Activated CD8-positive, alpha-beta memory T cell treated with anti-CD3 and anti-CD28 coated beads, Interleukin-2, amount 50 U/mL, for 4 hours (primary cell): ENCODE measurements around the gene ZDHHC5.
"Not testable (repeated sequence)": the region's sequence is repeated elsewhere in the genome, so short reads cannot be mapped to it uniquely, and the experiment has no call there.

Source experiments
- DNase-seq: peaks from one replicate; pipeline ENCODE4 v3.0.0-alpha.2; 2020

The ZDHHC5 gene

DNA sequence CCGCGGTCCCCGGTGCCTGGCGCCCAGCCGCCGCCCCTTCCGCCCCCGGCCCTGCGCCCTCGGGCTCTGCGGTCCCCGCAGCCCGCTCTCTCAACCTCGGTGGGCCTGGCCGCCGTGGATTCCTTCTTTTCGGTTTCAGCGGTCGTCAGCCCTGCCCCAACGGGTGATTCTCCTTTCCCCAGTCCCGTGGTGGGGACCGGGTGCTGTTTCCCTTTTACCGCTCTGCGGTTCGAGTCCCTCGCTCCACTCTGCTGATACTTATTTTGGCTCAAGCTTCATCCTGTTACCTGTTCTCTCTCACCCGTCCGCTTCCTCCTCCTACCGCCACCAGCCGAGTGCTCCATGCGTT lies 494 bp downstream of the ZDHHC5 start:
- DNase-seq = no peak

DNA sequence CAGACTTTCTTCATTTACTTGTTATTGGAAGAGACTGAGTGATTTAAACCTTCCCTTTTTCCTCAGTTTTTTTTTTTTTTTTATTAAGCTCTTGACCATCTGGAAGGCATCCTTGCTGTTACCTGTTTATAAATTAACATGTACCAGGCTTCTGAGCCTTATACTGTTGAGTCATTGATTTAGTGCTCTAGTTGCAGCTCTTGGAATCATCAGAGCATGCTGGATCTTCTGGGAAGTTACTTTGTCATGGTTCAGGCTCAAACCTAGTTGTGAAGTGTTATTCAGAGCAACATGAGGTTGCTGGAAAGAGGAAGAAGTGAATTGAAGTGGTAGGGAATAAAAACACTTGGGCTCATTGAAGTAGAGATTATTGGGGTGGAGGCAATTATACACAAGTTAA lies 6.3 kb downstream of the ZDHHC5 start:
- no peak for DNase-seq

DNA sequence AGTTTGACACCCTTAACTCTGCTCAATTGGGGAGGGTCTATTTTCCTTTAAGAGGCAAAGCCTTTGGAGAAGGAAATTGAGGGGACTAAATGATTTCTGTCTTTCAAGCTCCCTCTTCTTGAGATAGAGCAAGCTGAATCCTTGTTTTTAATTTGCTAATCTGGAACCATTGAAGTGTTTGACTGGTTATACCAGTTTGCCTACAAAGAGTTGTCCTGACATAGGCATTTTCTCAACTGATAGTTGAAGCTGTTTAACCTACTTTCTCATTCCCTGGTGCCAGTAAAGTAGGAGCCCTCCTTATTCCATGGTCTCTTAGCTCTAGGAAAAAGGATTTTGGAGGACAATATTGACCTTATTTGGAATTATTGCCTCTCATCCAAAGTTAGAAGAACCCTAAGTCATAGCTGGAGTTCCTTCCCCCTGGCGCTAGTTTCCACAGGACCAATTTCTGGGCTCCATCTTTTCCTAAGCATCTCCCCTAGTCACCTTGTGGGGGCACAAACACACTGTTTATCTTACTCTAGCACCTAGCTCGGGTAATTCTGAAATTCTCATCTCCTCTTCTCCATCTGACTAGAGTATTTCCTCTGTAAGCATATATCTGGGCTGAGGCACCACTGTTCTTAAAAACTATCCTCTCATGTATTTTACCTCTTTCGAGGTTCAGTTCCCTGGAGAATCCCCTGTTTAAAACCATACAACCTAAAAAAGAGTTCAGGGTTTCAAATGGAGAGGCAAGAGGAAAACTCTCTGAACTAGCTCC lies 7.4 kb downstream of the ZDHHC5 start:
- DNase-seq = no peak

DNA sequence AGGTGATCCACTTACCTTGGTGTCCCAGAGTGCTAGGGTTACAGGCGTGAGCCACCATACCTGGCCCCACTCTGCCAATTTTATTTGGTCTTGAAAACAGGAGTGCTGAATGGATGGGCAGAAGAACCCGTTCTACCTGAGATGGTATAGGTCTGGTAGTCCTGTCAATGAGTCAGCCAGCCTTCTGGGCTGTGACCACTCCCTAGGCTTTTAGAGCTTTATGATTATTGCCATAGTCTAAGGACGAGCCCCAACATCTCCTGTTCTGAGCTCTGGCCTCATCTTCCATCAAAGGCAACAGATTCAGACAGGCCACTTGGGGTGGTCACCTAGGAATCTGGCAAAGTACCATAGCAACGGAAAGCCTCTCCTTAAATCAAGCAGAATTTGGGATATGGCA lies 11.5 kb downstream of the ZDHHC5 start:
- no peak for DNase-seq

DNA sequence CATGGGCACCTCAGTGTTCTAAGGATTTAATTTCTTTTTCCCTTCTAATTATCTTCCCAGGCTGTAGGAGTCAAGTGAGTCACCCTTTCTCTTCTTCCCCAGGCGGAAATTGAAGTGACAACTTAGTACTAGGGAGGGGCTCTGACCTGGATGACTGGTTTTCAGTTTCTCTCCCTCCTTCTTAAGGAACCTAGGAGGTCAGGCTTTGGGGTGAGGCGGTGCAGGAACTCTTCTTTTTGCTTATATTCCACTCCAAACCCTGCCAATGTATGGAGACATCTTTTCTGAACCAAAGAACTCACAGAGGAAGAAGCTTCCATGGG lies 12.6 kb downstream of the ZDHHC5 start:
- DNase-seq = no peak

DNA sequence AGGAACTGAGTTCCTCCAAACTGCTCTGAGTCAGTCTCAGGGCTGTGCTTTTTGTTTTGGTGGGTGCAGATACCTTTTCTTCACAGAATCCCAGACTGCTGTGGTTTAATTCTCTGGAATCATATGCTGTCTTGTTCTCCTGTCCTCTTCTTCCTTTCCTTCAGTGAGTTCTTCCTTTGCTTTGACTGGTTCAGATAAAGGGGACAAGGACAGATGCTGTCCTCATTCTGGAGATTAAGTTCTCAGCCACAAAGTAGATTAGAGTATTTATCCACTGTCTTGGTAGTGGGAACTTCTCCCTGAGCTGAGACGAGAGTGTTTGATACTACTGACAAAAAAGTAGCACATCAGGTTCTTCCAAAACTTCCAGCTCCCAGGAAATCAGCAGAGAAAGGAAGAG lies 13.3 kb downstream of the ZDHHC5 start:
- DNase-seq = no peak

DNA sequence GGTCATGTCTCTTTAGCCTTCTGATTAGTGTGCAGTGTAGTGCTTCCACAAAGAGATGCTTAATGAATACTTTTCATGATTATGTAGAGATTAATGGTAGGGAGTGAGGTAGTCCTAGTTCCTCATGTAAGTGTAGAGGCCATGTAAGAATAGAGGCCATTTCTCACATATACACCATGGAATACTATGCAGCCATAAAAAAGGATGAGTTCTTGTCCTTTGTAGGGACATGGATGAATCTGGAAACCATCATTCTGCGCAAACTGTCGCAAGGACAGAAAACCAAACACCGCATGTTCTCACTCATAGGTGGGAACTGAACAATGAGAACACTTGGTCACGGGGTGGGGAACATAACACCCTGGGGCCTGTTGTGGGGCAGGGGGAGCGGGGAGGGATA lies 22.6 kb downstream of the ZDHHC5 start:
- not testable (repeated sequence) for DNase-seq

DNA sequence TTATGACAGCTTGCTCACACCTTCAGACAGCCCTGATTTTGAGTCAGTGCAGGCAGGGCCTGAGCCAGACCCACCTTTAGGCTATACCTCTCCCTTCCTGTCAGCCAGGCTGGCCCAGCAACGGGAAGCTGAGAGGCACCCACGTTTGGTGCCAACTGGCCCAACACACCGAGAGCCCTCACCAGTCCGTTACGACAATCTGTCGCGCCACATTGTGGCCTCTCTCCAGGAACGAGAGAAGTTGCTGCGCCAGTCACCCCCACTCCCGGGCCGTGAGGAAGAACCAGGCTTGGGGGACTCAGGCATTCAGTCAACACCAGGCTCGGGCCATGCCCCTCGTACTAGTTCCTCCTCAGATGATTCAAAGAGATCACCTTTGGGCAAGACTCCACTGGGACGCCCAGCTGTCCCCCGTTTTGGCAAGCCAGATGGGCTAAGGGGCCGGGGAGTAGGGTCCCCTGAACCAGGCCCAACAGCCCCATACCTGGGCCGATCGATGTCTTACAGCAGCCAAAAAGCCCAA lies 31.0 kb downstream of the ZDHHC5 start:
- no peak for DNase-seq

DNA sequence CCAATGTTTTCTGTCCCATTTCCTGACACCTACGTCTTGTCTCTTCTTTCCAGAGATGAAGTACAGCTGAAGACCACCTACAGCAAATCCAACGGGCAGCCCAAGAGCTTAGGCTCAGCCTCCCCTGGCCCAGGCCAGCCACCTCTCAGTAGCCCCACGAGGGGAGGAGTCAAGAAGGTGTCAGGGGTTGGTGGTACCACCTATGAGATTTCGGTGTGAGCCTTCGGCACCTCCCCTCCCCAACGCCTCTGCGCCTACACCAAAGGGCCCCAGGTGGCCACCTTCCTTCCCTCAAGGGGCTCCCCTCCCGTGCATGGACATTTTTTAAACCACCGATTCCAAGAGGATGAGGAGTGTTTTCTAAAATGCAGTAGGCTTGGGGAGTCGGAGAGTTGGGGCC lies 31.9 kb downstream of the ZDHHC5 start:
- no peak for DNase-seq

DNA sequence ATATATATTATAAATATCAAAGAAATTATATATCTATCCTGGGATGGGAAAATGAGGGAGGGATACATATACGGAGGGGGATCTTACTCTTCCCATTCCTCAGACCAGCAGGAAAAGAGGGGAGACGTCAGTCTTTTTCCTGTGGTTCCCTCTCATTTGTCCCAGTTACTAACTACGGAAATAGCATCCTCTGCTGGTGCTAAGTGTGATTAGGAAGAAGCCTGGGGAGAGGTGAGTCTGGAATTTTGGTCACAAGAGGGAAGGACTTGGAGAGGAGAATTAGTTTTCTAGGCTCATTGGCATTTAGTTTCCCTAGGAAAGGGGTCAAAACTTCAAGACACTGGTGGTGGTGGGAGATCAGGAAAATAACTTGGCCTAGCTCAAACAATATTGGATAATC lies 32.5 kb downstream of the ZDHHC5 start:
- DNase-seq = no peak

DNA sequence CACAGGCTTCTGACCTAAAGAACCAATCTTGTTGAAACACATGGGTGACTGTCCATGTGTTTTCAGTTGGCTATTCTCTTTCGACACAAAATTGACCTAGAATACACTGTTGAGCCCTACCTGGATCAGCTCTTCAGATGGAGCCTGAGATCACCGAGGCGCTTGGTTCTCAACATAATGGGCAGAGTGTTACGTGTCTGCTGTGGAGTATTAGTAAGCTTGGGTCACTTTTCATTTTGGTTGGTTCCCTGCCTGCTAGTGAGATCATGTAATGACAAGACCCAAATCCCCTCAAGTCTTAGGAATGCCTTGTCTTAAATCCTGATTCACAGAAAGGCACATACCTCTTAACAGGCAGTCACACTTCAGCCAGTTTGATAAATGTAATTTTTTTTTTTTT lies 35.4 kb downstream of the ZDHHC5 start:
- DNase-seq = no peak

DNA sequence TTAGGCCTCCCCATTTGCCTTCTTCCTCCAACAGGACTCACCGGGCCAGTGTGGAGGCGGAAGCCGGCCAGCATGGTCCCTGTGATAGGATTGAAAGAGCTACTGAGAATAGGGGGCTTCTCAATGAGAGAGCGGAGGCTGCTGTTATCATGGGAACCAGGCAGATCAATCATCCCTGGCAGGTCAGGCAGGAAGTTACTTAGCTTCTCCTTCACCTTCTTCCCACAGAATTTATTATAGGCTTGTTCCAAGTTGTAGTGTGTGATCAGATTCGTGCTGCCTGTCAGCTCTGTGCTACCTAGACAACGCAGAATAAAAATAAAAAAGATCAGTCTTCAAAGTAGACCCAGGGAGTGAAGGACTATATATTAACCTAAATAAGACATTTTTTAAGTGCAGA lies 37.0 kb downstream of the ZDHHC5 start:
- no peak for DNase-seq

DNA sequence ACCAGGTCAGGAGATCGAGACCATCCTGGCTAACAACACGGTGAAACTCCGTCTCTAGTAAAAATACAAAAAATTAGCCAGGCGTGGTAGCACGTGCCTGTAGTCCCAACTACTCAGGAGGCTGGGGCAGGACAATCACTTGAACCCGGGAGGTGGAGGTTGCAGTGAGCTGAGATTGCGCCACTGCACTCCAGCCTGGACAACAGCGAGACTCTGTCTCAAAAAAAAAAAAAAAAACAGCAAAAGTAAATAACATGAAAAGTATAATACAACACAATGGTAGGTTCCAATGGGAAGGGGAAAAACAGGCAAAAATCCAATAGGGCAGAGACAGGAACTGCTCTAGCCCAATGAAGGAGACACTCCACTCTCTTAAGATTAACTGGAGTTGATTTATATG lies 37.5 kb downstream of the ZDHHC5 start:
- DNase-seq = not testable (repeated sequence)

DNA sequence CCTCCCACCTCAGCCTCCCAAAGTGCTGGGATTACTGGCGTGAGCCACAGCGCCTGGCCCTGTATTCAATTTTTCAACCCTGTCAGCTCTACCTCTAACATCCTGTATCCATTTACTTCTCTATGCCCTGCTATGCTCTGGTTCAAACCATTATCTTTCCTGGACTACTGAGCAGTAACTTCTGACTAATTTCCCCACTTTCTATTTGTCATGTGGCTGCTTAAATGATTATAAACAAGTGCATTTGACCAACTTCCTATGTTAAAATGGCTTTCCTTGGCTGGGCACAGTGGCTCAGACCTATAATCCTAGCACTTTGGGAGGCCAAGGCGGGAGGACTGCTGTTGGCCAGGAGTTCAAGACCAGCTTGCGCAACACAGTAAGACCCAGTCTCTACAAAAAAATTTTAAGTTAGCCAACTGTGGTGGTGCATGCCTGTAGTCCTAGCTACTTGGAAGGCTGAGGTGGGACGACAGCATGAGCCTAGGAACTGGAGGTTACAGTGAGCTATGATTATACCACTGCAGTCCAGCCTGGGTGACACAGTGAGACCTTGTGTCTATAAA lies 42.0 kb downstream of the ZDHHC5 start:
- no peak for DNase-seq

DNA sequence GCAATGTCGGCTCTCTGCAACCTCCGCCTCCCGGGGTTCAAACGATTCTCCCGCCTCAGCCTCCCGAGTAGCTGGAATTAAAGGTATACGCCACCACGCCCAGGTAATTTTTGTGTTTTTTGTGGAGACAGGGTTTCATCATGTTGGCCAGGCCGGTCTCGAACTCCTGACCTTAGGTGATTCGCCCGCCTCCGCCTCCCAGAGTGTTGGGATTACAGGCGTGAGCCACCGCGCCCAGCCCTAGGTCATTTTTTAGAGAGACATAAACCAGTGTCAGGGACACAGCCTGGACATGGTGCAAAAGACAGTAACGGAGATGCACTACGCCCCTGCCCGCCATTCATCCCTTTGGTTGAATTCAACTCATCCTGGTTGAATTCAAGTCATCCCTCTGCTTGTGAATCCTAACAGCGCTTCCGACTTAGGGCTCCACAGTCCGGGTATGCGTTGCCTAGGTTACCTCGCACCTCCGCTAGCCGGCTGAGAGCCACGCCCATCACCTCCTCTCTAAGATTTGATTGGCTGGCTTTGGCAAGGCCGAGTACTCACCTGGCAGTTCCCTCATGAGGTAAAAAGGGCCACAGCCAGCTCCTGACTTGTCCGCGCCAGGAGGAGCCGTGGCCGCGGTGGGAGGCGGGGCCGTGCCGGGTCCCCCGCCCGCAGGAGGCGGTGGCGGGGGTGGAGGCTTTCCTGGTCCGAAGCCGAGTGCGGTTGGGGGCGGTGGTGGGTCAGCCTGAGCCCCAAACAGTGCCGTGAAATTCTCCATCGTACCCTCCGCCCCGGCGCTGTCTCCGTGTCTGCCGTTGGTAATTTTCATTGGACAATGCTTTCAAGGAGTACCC lies 43.7 kb downstream of the ZDHHC5 start, which contains the start of gene MED19:
Gene MED19, minus strand, starts transcription at position 802 of the 842 bp plus-strand sequence. Its CDS starts 36 bp downstream, at position 766.
- DNase-seq = peak; percentile 73

DNA sequence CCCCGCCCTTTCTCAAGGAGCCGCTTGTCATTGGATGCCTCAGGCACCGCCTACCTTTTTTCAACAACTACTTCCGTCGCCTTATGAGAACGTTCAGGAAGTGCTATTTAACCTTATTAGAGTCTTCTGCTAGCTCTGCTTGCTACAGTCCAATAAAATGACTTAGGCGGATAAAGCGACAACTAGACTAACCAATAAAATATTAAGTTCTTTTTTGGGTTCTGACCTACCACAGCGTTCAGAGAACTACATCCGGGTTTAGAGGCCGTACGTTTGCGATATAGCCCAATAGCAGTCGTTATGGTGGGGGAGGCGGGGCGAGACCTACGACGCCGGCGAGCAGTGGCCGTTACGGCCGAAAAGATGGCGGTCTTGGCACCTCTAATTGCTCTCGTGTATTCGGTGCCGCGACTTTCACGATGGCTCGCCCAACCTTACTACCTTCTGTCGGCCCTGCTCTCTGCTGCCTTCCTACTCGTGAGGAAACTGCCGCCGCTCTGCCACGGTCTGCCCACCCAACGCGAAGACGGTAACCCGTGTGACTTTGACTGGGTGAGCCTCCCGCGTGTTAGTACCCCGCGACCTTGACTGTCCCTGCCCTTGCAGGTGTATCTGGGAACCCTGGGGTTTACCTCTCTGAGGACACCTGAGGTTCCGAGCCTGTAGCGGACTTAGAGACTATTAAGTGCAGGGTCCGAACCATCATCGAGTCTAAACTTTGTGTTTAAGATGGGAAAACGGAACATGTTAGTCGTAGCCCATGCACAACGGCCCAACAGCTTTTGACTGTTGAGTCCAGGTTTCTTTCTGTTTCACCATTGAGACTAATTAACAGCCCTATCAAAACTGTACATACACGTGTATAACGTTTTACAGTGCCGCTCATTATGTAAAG lies 44.6 kb downstream of the ZDHHC5 start, which contains the start of gene TMX2:
Gene TMX2, plus strand, starts transcription at position 338 of the 895 bp plus-strand sequence. Its CDS starts 26 bp downstream, at position 364.
- peak; percentile 86 for DNase-seq

DNA sequence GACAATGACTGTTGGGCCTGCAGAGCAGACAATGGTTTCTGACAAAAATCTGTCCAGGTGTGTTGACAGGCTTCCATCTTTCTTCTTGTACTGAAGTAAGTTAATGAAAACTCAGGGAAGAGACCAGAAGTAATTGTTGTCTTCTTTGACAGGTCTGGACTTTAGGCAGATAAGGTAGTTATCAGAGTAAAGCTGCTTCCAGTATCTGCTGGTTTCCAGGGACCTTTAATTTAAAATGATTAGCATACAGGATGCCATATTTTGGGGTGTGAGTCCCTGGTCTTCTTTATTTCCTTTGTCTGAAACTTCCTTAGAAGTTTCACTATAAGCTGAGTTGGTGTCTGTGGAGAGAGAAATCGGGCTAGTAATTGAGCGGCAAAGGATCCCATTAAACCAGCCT lies 45.9 kb downstream of the ZDHHC5 start:
- DNase-seq = no peak

DNA sequence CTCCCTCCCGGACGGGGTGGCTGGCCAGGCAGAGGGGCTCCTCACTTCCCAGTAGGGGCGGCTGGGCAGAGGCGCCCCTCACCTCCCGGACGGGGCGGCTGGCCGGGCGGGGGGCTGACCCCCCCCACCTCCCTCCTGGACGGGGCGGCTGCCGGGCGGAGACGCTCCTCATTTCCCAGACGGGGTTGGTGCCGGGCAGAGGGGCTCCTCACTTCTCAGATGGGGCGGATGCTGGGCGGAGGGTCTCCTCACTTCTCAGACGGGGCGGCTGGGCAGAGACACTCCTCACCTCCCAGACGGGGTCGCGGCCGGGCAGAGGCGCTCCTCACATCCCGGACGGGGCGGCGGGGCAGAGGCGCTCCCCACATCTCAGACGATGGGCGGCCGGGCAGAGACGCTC lies 48.8 kb downstream of the ZDHHC5 start:
- DNase-seq = not testable (repeated sequence)

DNA sequence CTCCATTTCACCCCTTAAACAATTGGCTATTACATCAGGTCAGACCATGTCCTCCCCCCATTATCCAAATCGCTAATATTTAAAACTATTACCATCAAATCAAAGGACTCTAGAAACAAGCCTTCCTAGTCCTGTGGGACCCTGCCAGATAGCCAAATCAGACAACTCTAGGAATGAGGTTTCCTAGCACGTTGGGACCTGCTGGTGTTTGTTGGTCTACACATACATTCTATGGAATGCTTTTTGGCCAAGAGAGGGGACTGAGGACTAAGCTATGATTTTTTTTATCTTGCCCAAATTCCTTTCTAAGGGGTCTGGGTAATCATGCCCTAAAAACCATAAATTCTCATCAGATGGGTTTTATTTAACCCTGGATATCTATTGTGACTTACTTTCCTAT lies 59.3 kb downstream of the ZDHHC5 start:
- DNase-seq = no peak

DNA sequence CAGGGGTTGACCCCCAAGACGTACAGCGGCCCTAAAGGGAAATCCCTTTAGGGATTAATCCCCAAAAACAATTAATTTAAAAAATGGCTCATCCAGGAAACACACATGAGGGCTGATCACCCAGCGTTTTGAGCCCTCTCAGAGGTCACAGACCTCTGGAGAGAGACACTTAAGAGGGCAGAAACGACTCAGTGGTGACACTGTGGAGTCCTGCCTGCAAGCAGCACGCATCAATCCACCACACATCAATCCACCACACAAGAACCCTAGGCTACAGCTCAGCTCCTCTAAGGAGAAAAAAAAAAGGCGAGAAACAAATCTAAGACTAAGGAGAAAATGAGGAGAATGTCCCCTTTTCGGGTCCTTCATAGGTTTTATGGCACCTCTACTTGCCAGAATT lies 60.9 kb downstream of the ZDHHC5 start:
- no peak for DNase-seq

DNA sequence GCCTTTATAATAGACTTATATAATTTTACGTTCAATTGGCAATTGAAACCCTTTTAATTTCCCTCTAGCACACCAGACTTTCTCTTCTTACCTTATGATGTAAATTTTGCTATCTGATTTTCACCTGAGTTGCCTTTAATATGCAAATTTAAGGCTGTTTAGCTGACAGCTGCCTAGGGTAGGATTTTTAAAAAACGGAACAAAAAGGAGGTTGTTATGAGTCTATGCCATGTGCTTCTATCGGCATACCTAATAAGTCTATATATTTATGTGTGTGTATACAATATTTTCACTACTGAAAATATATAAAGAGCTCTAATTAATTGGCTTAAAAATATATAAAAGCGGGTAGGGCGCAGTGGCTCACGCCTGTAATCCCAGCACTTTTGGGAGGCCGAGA lies 61.6 kb downstream of the ZDHHC5 start:
- no peak for DNase-seq

DNA sequence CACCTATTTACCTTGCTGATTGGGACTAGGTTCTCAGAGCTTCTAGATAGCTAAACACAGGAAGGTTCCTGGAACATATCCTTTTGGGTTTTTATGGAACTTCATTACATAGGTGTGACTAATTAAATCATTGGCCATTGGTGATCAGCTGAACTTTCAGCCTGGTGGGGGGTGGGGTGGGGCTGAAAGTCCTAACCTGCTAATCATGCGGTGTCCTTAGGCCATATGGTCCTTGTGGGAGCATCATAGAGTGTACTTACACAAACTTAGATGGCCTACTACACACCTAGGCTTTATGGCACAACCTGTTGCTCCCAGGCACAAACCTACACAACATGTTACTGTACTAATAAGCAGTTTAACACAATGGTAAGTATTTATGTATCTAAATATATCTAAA lies 64.7 kb downstream of the ZDHHC5 start:
- no peak for DNase-seq
